ENCODE measurements around the gene TAOK2.
"Not testable (repeated sequence)": the region's sequence is repeated elsewhere in the genome, so short reads cannot be mapped to it uniquely, and the experiment has no call there.

DNA sequence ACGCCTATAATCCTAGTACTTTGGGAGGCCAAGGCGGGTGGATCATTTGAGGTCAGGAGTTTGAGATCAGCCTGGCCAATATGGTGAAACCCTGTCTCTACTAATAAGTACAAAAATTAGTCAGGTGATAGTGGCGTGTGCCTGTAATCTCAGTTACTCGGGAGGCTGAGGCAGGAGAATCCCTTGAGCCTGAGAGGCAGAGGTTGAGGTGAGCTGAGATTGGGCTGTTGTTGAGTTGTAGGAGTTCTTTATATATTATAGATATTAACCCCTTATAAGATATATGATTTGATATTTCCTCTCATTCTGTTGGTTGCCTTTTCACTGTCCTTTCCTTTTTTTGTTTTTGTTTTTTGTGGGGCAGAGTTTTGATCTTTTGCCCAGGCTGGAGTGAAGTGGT lies 13.8 kb upstream of the TAOK2 start:
- TF ChIP-seq, protein P1, sequence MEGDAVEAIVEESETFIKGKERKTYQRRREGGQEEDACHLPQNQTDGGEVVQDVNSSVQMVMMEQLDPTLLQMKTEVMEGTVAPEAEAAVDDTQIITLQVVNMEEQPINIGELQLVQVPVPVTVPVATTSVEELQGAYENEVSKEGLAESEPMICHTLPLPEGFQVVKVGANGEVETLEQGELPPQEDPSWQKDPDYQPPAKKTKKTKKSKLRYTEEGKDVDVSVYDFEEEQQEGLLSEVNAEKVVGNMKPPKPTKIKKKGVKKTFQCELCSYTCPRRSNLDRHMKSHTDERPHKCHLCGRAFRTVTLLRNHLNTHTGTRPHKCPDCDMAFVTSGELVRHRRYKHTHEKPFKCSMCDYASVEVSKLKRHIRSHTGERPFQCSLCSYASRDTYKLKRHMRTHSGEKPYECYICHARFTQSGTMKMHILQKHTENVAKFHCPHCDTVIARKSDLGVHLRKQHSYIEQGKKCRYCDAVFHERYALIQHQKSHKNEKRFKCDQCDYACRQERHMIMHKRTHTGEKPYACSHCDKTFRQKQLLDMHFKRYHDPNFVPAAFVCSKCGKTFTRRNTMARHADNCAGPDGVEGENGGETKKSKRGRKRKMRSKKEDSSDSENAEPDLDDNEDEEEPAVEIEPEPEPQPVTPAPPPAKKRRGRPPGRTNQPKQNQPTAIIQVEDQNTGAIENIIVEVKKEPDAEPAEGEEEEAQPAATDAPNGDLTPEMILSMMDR (IDR thresholded peaks at IDR 0.05), result not testable (repeated sequence)
- not testable (repeated sequence) for TF ChIP-seq POLR2AphosphoS5 (IDR thresholded peaks at IDR 0.05)
